IMR-90 (cell line): ENCODE results near the gene ARMC6. TPM values are rescaled to one million over a fixed set of nuclear protein-coding genes. Genes with fewer than 3 reads are reported as not detected.

Source experiments
- ATAC-seq: fragments of 200-7000 bp; cut with Tn5 transposase; 2 replicates; pipeline ENCODE4 v1.9.1; 2020; ENCODE audit warnings: low read depth, mild to moderate bottlenecking, moderate library complexity
- BruUV-seq: library from RNA; stranded (reverse); fragments of 400-500 nt; replicated peaks from 2 replicates; lab custom pipeline; 2021; lab: Mats Ljungman, UMichigan
- CTCF ChIA-PET: fragments of 300-600 bp; formaldehyde crosslinking; extraction: SDS; loops from one replicate; lab custom pipeline; 2021; ENCODE audit warnings: antibody characterized with exemption; lab: Yijun Ruan, JAX
- POLR2A ChIA-PET: fragments of 300-600 bp; sonication (Branson Sonifier 250); formaldehyde crosslinking; loops from one replicate; lab custom pipeline; 2022; ENCODE audit warnings: antibody characterized with exemption; ENCODE audit not compliant: unreplicated experiment; lab: Charles Lee
- DNase-seq: peaks from one replicate; pipeline ENCODE4 v3.0.0; 2013
- H2AFZ ChIP-seq: replicated peaks from 2 replicates; pipeline ENCODE3; 2013; ENCODE audit warnings: low read length, mild to moderate bottlenecking; ENCODE audit not compliant: poor library complexity
- H2AK5ac ChIP-seq: 2 replicates; pipeline ENCODE4 v1.6.1; 2013; ENCODE audit warnings: low read depth, low read length, inconsistent platforms
- H2AK9ac ChIP-seq: replicated peaks from 2 replicates; pipeline ENCODE3; 2013; ENCODE audit warnings: mild to moderate bottlenecking, low read depth, low read length, moderate library complexity; ENCODE audit not compliant: poor library complexity
- H2BK120ac ChIP-seq: 2 replicates; pipeline ENCODE4 v1.6.1; 2013; ENCODE audit warnings: low read depth, low read length, inconsistent platforms
- H2BK15ac ChIP-seq: 3 replicates; pipeline ENCODE4 v1.6.1; 2013; ENCODE audit warnings: low read depth, low read length, inconsistent platforms
- H2BK20ac ChIP-seq: 2 replicates; pipeline ENCODE4 v1.6.1; 2013; ENCODE audit warnings: low read depth, mild to moderate bottlenecking, inconsistent platforms, low read length, moderate library complexity
- H2BK5ac ChIP-seq: 2 replicates; pipeline ENCODE4 v1.6.1; 2013; ENCODE audit warnings: mild to moderate bottlenecking, low read depth, low read length, inconsistent platforms; ENCODE audit not compliant: poor library complexity, severe bottlenecking
- H3K14ac ChIP-seq: replicated peaks from 2 replicates; pipeline ENCODE4 v1.6.1; 2013; ENCODE audit warnings: low read depth, low read length, inconsistent platforms
- H3K18ac ChIP-seq: 2 replicates; pipeline ENCODE4 v1.6.1; 2013; ENCODE audit warnings: low read depth, low read length, control low read depth
- H3K23ac ChIP-seq: 2 replicates; pipeline ENCODE4 v1.6.1; 2013; ENCODE audit warnings: low read depth, low read length, inconsistent platforms
- H3K27ac ChIP-seq: 2 replicates; pipeline ENCODE4 v1.5.1; 2013; ENCODE audit warnings: mild to moderate bottlenecking, control low read depth, low read length; ENCODE audit not compliant: insufficient read depth
- H3K27me3 ChIP-seq: 2 replicates; pipeline ENCODE4 v1.6.1; 2013; ENCODE audit warnings: low read length; ENCODE audit not compliant: control insufficient read depth, insufficient read depth
- H3K36me3 ChIP-seq: 2 replicates; pipeline ENCODE4 v1.6.1; 2013; ENCODE audit warnings: low read length, mixed read lengths; ENCODE audit not compliant: control insufficient read depth, insufficient read depth
- H3K4ac ChIP-seq: 2 replicates; pipeline ENCODE4 v1.6.1; 2013; ENCODE audit warnings: low read depth, low read length, inconsistent platforms
- H3K4me1 ChIP-seq: 2 replicates; pipeline ENCODE4 v1.6.1; 2013; ENCODE audit warnings: low read length, mixed read lengths; ENCODE audit not compliant: control insufficient read depth, insufficient read depth
- H3K4me2 ChIP-seq: 2 replicates; pipeline ENCODE4 v1.6.1; 2013; ENCODE audit warnings: low read depth, mild to moderate bottlenecking, control low read depth, low read length, moderate library complexity
- H3K4me3 ChIP-seq: 2 replicates; pipeline ENCODE4 v1.5.1; 2013; ENCODE audit warnings: low read depth, mild to moderate bottlenecking, control low read depth, low read length, moderate library complexity; ENCODE audit not compliant: insufficient read depth
- H3K56ac ChIP-seq: 2 replicates; pipeline ENCODE4 v1.6.1; 2013; ENCODE audit warnings: low read length, inconsistent platforms; ENCODE audit not compliant: insufficient read depth; ENCODE audit errors: extremely low read depth
- H3K79me1 ChIP-seq, 2 experiments: 2 replicates each; pipeline ENCODE4 v1.6.1; 2013; ENCODE audit warnings: low read length in 2 of 2, inconsistent platforms in 1 of 2, low read depth in 1 of 2
- H3K9ac ChIP-seq: 2 replicates; pipeline ENCODE4 v1.6.1; 2013; ENCODE audit warnings: low read depth, low read length, control low read depth
- H3K9me1 ChIP-seq: 2 replicates; pipeline ENCODE4 v1.6.1; 2013; ENCODE audit warnings: low read length, inconsistent platforms; ENCODE audit not compliant: insufficient read depth
- H3K9me3 ChIP-seq: 2 replicates; pipeline ENCODE4 v1.6.1; 2013; ENCODE audit warnings: low read length; ENCODE audit not compliant: control insufficient read depth, insufficient read depth
- H4K20me1 ChIP-seq: 2 replicates; pipeline ENCODE4 v1.6.1; 2013; ENCODE audit warnings: low read length, inconsistent platforms; ENCODE audit not compliant: insufficient read depth
- H4K5ac ChIP-seq: 2 replicates; pipeline ENCODE4 v1.6.1; 2013; ENCODE audit warnings: mild to moderate bottlenecking, low read depth, low read length, control low read depth
- H4K8ac ChIP-seq, 2 experiments: 2 replicates each; pipeline ENCODE4 v1.6.1; 2013; ENCODE audit warnings: low read depth in 2 of 2, low read length in 2 of 2, control low read depth in 1 of 2, inconsistent platforms in 1 of 2
- H4K91ac ChIP-seq: 2 replicates; pipeline ENCODE4 v1.6.1; 2013; ENCODE audit warnings: low read depth, low read length, inconsistent platforms; ENCODE audit not compliant: insufficient read depth
- FOS ChIP-seq: fragments of 150-350 bp; IDR thresholded peaks from 2 replicates; pipeline ENCODE4 v1.6.1; 2016; ENCODE audit warnings: low read depth, low read length
- whole genome bisulfite sequencing, 2 experiments: methylation state at CpG; one replicate each; pipeline versions ENCODE4 v1.1.5 to v1.1.7; 2013; ENCODE audit warnings: missing lambda C conversion rate in 2 of 2; ENCODE audit not compliant: insufficient read length in 1 of 2; ENCODE audit errors: extremely low coverage in 2 of 2; 5-methylcytosine and 5-hydroxymethylcytosine counted together
- dilution Hi-C: fragments of 300-500 bp; cut with HindIII; formaldehyde crosslinking; loops from one replicate; pipeline ENCODE4 v1.14.3; 2018; ENCODE audit warnings: low sequenced_read_pairs; ENCODE audit not compliant: unreplicated experiment
- in situ Hi-C: fragments of 300-500 bp; cut with MboI; formaldehyde crosslinking; loops from 3 replicates; pipeline ENCODE4 v1.14.3; 2019; ENCODE audit warnings: low sequenced_read_pairs, inconsistent platforms, mixed read lengths
- intact Hi-C: fragments of 100-400 bp; cut with micrococcal nuclease; formaldehyde crosslinking; loops from 2 replicates; pipeline ENCODE4 v1.10.0; 2022
- polyA plus RNA-seq, 3 experiments: library from polyadenylated mRNA; depleted of rRNA; stranded (reverse); fragments of >200 nt; gene quantifications; 2 replicates each; pipeline ENCODE4 v1.2.3, GENCODE V29; 2012; ENCODE audit warnings: low replicate concordance in 1 of 3
- total RNA-seq: library from RNA; depleted of rRNA; stranded (reverse); fragments of >200 nt; gene quantifications from 2 replicates; pipeline ENCODE4 v1.2.3, GENCODE V29; 2012

ARMC6 gene
- total and polyA plus RNA-seq, 2 of the 4 experiments (the other 2 are of a cell fraction): 41.5 to 52.7 TPM

DNA sequence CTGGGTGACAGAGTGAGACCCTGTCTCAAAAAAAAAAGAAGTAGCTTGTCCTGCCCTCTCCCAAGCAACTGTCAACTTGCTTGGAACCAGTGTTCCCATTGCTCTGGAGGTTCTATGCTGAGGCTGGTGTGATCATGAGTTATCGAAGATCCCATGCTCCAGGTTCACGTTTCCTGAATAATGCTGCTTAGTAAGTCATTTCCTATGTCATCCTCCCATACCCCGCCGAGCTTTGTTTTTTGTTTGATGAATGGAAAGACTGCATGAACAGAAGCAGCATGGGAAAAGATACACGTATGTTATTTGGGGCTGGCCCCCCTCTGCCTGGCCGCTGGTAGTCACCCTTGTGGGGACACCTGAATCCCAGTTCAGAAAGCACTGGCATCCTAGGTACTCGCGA lies 41.7 kb downstream of the ARMC6 start:
- ChIA-PET POLR2A (no interaction called here), CTCF (no interaction called here)
- Histone ChIP-seq H3K4me3 (no peak overlapping the region), H3K9me3 (no peaks in the 10 kb centered on the region), H3K27me3 (no peaks in the 10 kb centered on the region), H3K9ac (no peak overlapping the region), H2BK20ac (no peak overlapping the region), H3K18ac (no peak overlapping the region), H3K79me1 (peaks cover 9 to 11% of the 10 kb centered on the region in 2 experiments; a peak in 2 of 4 replicates), H3K23ac (no peak overlapping the region), H3K4ac (no peak overlapping the region), H3K27ac (no peak overlapping the region), H4K5ac (no peak overlapping the region), H4K91ac (no peak overlapping the region), H2AK9ac (no peak overlapping the region), H3K4me1 (no peaks in the 10 kb centered on the region), H4K8ac (no peak overlapping the region), H3K56ac (no peak overlapping the region), H2AK5ac (no peak overlapping the region), H2BK5ac (no peak overlapping the region), H3K36me3 (peaks cover 2% of the 10 kb centered on the region; the same call in 1 of the 2 replicates), H2BK120ac (no peak overlapping the region), H2BK15ac (no peak overlapping the region), H3K4me2 (no peak overlapping the region), H4K20me1 (peaks cover 4% of the 10 kb centered on the region; the same call in 1 of the 2 replicates), H3K9me1 (peaks cover 12% of the 10 kb centered on the region), H3K14ac (no peak overlapping the region), H2AFZ (no peak overlapping the region)
- dilution Hi-C loops: no loop called here
- ATAC-seq (no peak), DNase-seq (no peak)
- in situ Hi-C loops: no loop called here
- WGBS, 2 experiments: no CpG with 5 or more reads among the region's 8 CpGs
- intact Hi-C loops: no loop called here
- no TSS peak for BruUV-seq
- TF ChIP-seq FOS: no peak
